Left lung (tissue), 10 donors: ENCODE measurements around the gene SESN1. TPM values are rescaled to one million over a fixed set of nuclear protein-coding genes. Genes with fewer than 3 reads are reported as not detected.
"Not testable (repeated sequence)": the region's sequence is repeated elsewhere in the genome, so short reads cannot be mapped to it uniquely, and the experiment has no call there.

ENCODE experiments used
- ATAC-seq: fragments of 200-7000 bp; cut with Tn5 transposase; one replicate; pipeline ENCODE4 v1.9.1; 2020; ENCODE audit warnings: moderate library complexity
- DNase-seq, 4 donors: peaks; one replicate each; pipeline ENCODE4 v3.0.0-alpha.2; 2013 to 2020
- H3K27ac ChIP-seq, 2 donors: fragments of 200-600 bp; sonication (generic) in 1 of 2; one replicate each; pipeline versions ENCODE4 v1.5.0 to v1.8.0; 2020 to 2021
- H3K27me3 ChIP-seq, 2 donors: fragments of 200-600 bp; sonication (generic) in 1 of 2; one replicate each; pipeline versions ENCODE4 v1.5.0 to v1.8.0; 2020 to 2021
- H3K36me3 ChIP-seq, 2 donors: fragments of 200-600 bp; sonication (generic) in 1 of 2; one replicate each; pipeline versions ENCODE4 v1.5.0 to v1.8.0; 2020 to 2021
- H3K4me1 ChIP-seq, 2 donors: fragments of 200-600 bp; one replicate each; pipeline ENCODE4 v1.8.0; 2021
- H3K4me3 ChIP-seq, 2 donors: fragments of 200-600 bp; sonication (generic) in 1 of 2; one replicate each; pipeline versions ENCODE4 v1.5.0 to v1.8.0; 2020 to 2021; ENCODE audit warnings: mild to moderate bottlenecking in 1 of 2
- H3K9me3 ChIP-seq, 2 donors: fragments of 200-600 bp; sonication (generic) in 1 of 2; one replicate each; pipeline versions ENCODE4 v1.5.0 to v1.8.0; 2020 to 2021
- intact Hi-C, 2 donors: fragments of 100-400 bp; cut with DNase I; formaldehyde crosslinking; loops; one replicate each; pipeline versions ENCODE4 v1.11.2 to v1.14.2; 2022
- polyA plus RNA-seq, 6 donors: library from polyadenylated mRNA; unstranded; fragments of 120-200 nt; gene quantifications; one replicate each; pipeline ENCODE4 v1.2.1, GENCODE V29; 2013; ENCODE audit not compliant: insufficient read length in 6 of 6
- total RNA-seq, 2 donors: library from RNA; stranded (reverse); fragmentation: NEBNext Ultra II Directional; extraction: Animal tissue kit (Norgen Biotek cat#: 25700); gene quantifications; one replicate each; pipeline ENCODE4 v1.2.1, GENCODE V29; 2021
- TF ChIP-seq, protein P1 (sequence below), 2 donors: fragments of 200-600 bp; sonication (generic) in 1 of 2; IDR thresholded peaks; one replicate each; pipeline versions ENCODE4 v1.5.0 to v1.8.0; 2021; ENCODE audit warnings: antibody characterized with exemption in 2 of 2
- donor health status: DM: no; HTN: yes; CAD: no.
- donor health status: DM: no; HTN: no; CAD: no.

SESN1 gene
- total and polyA plus RNA-seq, 8 donors, result 20.5 to 90.5 (median 65.7) TPM

DNA sequence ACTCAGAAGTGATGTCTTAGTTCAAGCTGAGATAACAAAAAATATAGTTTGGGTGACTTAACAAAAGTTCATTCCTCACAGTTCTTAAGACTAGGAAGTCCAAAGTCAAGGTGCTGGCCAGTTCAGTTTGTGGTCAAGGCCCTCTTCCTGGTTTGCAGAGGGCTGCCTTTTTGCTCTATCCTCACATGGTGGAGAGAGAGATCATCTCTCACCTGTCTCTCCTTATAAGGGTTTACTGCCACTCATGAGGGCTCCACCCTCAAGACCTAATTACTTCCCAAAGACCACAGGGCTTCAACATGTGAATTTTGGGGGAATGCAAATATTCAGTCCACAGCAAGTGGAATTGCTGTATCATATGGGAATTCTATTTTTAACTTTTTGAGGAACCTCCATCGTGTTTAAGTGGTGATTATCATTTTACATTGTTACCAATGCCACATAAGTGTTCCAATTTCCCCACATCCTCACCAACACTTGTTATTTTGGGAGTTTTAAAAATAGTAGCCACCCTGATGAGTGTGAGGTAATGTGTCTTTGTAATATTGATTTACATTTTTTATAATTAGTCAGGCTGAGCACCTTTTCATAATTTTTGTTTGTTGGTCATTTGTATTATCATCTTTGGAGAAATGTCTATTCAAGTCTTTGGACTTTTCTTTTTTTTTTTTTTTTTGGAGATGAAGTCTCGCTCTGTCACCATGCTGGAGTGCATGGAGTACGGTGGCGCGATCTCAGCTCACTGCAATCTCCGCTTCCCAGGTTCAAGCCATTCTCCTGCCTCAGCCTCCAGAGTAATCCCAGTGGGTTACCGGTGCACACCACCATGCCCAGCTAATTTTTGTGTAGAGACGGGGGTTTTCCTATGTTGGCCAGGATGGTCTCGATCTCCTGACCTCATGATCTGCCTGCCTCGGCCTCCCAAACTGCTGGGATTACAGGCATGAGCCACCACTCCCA, 112.2 kb downstream of the SESN1 start:
- ATAC-seq (no peak), DNase-seq (no peak)
- TF ChIP-seq, protein P1, sequence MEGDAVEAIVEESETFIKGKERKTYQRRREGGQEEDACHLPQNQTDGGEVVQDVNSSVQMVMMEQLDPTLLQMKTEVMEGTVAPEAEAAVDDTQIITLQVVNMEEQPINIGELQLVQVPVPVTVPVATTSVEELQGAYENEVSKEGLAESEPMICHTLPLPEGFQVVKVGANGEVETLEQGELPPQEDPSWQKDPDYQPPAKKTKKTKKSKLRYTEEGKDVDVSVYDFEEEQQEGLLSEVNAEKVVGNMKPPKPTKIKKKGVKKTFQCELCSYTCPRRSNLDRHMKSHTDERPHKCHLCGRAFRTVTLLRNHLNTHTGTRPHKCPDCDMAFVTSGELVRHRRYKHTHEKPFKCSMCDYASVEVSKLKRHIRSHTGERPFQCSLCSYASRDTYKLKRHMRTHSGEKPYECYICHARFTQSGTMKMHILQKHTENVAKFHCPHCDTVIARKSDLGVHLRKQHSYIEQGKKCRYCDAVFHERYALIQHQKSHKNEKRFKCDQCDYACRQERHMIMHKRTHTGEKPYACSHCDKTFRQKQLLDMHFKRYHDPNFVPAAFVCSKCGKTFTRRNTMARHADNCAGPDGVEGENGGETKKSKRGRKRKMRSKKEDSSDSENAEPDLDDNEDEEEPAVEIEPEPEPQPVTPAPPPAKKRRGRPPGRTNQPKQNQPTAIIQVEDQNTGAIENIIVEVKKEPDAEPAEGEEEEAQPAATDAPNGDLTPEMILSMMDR (IDR thresholded peaks at IDR 0.05), result no peak
- Histone ChIP-seq H3K27me3 (no peaks in the 10 kb centered on the region), H3K9me3 (peaks cover 0 to 7% of the 10 kb centered on the region in 2 donors), H3K4me3 (no peak overlapping the region), H3K27ac (no peak overlapping the region), H3K36me3 (peaks cover 0 to 11% of the 10 kb centered on the region in 2 donors), H3K4me1 (peaks cover 5 to 10% of the 10 kb centered on the region in 2 donors)
- intact Hi-C loops, result no loop called here

DNA sequence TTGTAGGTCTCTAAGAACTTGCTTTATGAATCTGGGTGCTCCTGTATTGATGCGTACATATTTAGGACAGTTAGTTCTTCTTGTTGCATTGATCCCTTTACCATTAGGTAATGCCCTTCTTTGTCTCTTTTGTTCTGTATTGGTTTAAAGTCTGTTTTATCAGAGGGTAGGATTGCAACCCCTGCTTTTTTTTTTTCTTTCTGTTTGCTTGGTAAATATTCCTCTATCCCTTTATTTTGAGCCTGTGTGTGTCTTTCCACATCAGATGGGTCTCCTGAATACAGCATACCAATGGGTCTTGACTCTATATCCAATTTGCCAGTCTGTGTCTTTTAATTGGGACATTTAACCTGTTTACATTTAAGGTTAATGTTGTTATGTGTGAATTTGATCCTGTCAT, 116.0 kb downstream of the SESN1 start:
- H3K27ac ChIP-seq, H3K4me1 ChIP-seq, H3K4me3 ChIP-seq, H3K27me3 ChIP-seq, H3K36me3 ChIP-seq, ATAC-seq, DNase-seq, intact Hi-C loops: not testable (repeated sequence)
- peaks cover 0 to 11% of the 10 kb centered on the region in 2 donors for H3K9me3 ChIP-seq

DNA sequence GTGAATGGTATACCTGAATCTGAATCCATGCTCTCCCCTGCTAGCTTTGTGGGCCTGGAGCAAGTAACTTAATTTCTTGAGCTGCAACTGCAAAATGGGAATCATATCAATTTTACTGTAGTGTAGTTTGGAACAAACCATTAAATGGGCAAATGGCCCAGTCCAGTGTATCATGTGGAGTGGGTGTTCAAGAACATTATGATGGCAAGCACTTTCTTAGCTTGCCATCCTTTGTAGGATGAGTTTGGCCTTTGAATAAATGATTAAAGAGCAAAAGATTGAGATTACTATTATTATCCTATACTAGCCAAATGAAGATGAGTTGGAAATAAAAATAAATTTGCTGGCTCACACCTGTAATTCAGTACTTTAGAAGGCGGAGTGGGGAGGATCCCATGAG, 120.4 kb downstream of the SESN1 start:
- H3K36me3 ChIP-seq, result no peaks in the 10 kb centered on the region
- H3K27ac ChIP-seq, result no peak overlapping the region
- no peak for ATAC-seq
- H3K9me3 ChIP-seq, result peaks cover 0 to 4% of the 10 kb centered on the region in 2 donors
- intact Hi-C loops, result no loop called here
- TF ChIP-seq, protein P1 (IDR thresholded peaks at IDR 0.05), result no peak
- no peak overlapping the region for H3K4me3 ChIP-seq
- no peak for DNase-seq
- H3K27me3 ChIP-seq, result no peaks in the 10 kb centered on the region
- H3K4me1 ChIP-seq, result peaks cover 2 to 14% of the 10 kb centered on the region in 2 donors

DNA sequence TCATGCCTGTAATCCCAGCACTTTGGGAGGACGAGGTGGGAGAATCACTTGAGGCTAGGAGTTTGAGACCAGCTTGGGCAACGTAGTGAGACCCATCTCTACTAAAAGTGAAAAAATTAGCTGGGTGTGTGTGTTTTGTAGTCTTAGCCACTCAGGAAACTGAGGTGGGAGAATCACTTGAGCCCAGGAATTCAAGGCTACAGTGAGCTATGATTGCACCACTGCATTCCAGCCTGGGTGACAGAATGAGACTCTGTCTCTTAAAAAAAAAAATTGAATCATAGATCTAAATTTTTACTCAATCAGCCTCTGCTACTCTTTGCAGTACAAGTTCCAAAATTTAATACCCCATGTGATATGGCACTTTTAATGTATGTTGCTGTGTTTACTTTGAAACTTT, 124.9 kb downstream of the SESN1 start:
- intact Hi-C loops, result no loop called here
- DNase-seq (no peak), ATAC-seq (peak; percentile 10)
- peak overlapping the region in 1 of 2 donors; percentile 75 for H3K27ac ChIP-seq
- TF ChIP-seq, protein P1 (IDR thresholded peaks at IDR 0.05), result no peak
- H3K9me3 ChIP-seq, result no peaks in the 10 kb centered on the region
- H3K36me3 ChIP-seq, result no peaks in the 10 kb centered on the region
- H3K27me3 ChIP-seq, result no peaks in the 10 kb centered on the region
- H3K4me3 ChIP-seq, result no peak overlapping the region
- peaks cover 14 to 44% of the 10 kb centered on the region in 2 donors for H3K4me1 ChIP-seq

DNA sequence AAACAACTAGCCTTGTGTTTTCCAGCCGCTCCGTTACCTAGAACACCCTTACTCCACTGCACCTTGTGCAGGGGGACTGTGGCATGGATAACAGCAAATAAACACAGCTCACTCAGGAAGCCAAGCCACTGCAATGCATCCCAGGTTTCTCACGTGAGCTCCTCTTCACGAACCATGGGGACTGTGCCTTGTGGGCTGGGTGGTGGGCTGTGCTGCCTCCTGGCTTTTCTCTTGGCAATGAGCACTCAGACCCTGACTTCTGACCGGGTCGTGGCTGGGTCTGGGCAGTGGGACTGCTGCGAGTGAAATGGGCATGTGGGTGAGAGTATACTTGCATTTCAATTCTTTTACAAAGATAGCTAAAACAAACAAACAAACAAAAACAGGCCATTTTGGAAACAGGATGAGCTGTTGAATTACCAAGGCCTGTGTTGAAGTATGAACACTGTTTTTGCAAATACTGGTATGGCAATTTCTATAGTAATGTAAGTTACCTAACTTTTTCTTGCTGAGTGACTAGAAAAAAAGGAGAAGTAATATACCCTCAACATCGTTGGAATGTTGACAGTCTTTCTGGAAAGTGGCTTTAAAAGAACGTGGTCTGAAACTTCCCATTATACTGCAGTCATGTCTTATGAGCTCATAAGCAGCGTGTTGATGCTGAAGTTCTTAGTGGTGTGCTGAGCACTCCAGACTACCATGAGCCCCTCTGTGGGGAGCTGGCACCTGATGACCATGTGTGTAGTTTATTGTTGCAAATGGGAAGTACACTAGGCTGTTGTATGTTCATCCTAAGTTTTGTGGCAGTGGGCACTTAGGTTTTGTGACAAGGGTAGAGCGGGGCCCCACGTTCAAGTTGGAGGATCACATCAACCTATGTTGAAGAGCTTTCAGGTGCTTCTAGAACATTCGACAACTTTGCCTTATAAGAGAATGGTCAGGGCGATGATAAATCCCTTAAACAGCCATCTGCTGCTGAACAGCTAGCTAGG, 126.0 kb downstream of the SESN1 start:
- peak; percentile 16 for ATAC-seq
- Histone ChIP-seq H3K4me1 (peaks cover 14 to 44% of the 10 kb centered on the region in 2 donors), H3K4me3 (no peak overlapping the region), H3K27me3 (no peaks in the 10 kb centered on the region), H3K36me3 (no peaks in the 10 kb centered on the region), H3K9me3 (no peaks in the 10 kb centered on the region), H3K27ac (peak overlapping the region in 1 of 2 donors; percentile 75)
- peak in 1 of 4 donors; percentile 67 for DNase-seq
- TF ChIP-seq, protein P1 (IDR thresholded peaks at IDR 0.05), result no peak
- intact Hi-C loops, result no loop called here
